NK-92 treated with Interleukin-12 subunit alpha and Interleukin-12 subunit beta, amount 100 ng/mL, for 24 hours (cell line): Measurements from ENCODE around the gene CUL3.
A peak's percentile ranks its signal among the peaks of the same experiment; 100 is the strongest.
"Not testable (repeated sequence)": the region's sequence is repeated elsewhere in the genome, so short reads cannot be mapped to it uniquely, and the experiment has no call there.

Experiments used
- DNase-seq: peaks from one replicate; lab custom pipeline; 2025; lab: John Stamatoyannopoulos, UW

CUL3 gene

DNA sequence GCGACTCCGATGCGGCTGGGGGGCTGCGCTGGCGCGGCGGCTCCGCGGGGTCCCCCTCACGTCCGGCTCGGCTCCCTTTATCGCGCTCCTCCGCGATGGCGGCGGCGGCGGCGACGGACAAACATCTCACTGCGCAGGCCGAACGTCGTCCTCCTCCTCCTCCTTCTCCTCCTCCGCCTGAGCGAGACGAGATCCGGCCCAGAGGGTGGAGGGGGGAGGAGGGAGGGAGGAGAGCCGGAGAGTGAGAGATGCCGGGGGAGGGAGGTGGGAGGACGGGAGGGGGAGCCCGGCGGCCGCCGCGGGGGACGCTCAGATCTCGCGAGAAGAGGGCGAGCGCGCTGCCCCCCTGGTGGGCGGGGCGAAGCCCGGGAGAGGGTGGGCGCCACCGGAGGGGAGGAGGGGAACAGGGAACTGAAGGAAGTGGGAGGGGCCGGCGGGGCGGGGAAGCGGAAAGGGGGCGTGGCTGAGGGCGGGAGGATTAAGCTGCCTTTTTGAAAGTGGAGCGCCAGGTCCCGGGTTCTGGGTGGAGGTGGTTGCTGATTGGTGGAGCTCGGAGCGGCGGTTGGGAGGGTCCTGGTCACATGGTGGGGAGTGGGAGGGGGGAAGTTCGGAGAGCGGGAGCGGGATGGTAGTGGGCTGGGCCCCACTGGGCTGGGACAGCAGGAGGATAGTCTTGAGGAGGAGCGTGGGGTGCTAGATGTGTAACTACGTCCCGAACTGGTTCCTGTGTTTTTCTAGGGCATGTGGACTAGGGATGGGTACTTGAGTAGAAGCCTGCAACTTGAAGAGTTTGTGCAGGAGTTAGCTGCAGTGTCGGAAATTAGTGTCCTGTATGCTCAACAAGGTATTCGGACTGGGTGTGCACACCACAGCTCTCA, at the start of gene CUL3:
Gene CUL3 (minus strand): TSS at position 153 of the 878 bp plus-strand sequence. CDS start 354 bp downstream, outside the sequence.
- peak; percentile 99 for DNase-seq

DNA sequence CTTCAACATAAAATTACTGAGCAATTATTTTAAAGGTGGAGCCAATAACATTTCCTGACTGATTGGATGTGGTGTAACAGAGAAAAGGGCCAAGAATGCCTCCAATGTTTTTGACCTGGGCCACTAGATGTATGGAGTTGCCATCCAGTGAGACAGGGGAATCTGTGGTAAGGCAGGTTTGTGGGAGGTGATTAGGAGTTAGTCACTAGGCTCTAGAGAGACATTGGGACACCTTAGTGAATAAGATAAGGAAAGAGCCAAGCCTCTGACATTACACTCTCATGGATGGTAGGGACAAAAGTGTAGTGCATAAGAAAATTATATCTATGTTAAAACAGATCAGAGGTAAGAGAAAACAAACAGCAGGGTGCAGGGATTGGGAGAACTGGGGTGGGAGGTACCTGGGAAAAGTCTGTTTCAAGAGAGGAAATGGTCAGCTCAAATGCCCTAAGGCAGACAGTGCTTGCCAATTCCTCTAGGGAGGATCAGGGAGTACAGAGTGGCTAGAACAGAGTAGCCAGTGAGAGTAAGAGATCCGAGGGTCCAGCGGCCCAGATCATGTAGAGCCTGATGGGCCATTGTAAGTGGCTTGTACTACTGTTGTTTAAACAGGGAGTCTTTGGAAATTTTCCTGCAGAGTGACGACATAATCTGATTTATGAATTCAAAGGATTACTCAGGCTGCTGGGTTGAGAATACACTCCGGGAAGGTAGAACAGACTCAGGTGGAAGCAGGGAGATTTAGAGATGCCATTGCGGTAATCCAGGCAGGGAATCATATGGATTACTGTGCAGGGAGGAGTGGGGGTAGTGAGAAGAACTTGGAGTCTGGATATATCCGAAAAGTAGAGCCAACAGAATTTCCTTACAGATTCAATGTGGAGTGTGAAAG, 45.7 kb upstream of the CUL3 start:
- no peak for DNase-seq

DNA sequence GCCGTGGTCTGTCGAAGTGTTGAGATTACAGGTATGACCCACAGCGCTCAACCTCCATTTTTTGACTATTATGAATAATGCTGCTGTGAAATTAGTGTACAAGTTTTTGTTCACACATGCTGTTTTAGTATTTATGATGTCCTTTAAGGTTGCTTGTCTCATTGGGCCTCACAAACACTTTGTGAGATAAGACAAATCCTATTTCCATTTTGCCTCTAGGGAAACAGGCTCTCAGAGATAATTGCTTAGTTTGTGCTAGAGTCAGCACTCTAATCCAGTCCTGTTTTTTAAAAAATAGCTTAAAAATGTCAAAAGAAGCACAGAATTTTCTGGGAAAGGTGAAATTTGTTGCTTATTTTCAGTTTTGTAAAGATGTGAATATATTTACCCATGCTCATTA, 43.3 kb upstream of the CUL3 start:
- DNase-seq, result no peak

DNA sequence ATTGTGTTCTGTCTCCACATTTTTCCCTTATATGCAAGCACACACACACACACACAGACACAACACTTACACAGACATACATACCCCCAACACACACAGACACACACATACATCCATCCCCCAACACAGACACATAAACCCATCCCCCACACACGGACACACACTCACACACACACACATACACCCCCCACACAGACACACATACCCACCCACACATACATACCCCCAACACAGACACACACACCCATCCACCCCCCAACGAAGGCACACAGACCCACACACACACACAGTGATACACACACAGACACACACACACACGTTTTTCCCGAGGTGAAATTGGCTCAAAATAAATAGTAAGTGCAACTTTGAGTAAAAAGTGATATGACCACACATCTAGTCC, 41.6 kb upstream of the CUL3 start:
- no peak for DNase-seq

DNA sequence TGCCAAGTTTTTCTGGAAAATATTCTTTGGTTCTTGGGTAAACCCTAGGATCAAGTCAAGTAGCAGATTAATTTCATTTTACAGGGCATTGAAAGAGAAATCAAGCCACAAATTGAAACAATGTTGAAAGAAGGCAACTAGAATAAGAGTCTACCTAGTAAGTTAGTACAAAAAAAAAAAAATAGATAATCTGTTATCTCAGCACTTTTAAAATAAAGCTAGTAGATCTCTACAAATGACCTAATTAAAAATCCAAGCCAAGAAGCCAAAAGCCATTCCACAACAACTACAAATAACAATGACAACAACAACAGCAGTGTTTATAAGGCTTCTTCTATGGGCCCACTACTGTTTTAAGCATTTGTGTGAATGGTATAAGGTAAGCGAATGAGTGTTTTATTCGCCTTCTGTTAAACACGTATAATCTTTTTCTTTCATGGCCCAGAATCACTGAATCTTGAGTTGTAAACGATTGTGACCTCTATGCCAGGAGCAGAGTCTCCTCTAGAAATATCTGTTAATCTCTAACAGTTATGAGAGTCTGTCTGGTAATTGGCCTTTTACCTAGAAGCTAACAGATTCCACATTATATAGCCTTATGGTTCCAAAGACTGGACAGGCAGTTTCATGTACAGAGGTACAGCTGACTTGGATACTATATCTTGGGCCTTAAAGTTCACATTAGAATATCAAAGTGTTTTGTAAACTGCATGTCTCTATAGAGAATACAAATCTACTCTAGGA, 28.6 kb upstream of the CUL3 start:
- DNase-seq, result no peak

DNA sequence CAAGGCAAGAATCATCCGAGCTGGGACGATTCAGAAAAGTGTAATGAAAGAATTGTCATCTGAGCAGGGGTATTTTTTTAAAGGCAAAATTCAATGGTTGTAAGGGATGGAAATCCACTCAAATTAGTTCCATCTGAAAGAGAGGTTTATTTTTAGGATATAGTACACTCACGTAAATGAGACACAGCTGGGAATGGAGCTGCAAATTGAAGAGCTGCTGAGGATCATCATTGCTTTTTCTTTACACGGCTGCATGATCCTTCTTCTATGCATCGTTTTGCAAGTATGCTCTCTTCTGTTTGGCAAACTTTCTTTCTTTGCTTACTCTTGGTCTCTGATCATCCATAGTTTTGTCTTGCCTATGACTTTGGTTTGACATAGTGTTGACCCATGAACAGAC, 27.4 kb upstream of the CUL3 start:
- DNase-seq, result no peak

DNA sequence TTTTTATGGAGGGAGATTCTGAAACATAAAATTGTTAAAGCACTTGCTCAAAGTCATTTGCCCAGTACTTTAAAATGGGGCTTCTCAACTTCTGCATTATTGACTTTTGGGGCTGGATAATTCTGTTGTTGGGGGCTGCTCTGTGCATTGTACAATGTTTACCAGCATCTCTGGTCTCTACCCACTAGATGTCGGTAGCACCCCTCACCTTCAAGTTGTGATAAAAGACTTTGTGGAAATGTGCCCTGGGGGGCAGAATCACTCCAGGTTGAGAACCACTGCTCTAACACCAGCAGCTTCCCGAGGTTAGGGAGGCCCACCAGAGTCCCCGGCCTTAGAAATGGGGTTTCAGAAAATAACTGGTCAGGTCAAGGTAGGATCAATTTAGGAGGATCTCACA, 26.8 kb upstream of the CUL3 start:
- no peak for DNase-seq

DNA sequence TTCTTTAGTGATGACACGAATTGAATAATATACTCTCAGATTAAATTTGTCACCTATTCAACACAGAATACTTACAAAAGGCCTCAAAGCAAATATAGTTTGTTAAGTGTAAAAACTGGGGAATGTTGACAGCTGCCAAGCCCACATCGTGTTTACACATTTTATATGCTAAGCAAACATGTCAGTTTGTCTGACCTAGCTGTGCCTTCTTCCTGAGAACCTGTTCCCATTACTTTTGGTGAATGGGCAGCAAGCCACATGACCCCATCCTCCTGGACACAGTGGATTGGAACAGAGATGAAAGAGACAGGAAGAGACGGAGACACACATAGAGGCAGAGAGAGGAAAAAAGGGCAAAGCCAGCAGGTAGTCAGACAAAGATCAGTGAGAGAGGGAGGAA, 22.9 kb upstream of the CUL3 start:
- no peak for DNase-seq

DNA sequence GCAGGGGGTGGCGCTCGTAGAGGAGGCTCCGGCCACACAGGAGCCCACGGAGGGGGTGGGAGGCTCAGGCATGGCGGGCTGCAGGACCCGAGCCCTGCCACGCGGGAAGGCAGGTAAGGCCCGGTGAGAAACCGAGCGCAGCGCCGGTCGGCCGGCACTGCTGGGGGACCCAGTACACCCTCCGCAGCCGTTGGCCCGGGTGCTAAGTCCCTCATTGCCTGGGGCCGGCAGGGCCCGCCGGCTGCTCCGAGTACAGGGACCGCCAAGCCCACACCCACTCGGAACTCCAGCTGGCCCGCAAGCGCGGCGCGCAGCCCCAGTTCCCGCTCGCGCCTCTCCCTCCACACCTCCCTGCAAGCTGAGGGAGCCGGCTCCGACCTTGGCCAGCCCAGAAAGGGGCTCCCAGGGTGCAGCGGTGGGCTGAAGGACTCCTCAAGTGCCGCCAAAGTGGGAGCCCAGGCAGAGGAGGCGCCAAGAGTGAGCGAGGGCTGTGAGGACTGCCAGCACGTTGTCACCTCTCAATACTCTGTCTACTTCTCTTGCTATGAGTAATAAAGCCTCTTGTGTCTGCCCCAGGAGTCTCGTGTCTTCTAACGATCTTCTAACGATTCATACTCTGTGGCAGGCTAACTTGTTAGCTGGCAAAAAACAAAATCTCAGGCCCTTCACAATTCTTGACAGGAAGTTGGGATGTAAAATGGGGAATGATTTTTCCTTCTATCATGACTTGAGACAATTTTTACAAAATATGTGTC, 18.8 kb upstream of the CUL3 start:
- not testable (repeated sequence) for DNase-seq

DNA sequence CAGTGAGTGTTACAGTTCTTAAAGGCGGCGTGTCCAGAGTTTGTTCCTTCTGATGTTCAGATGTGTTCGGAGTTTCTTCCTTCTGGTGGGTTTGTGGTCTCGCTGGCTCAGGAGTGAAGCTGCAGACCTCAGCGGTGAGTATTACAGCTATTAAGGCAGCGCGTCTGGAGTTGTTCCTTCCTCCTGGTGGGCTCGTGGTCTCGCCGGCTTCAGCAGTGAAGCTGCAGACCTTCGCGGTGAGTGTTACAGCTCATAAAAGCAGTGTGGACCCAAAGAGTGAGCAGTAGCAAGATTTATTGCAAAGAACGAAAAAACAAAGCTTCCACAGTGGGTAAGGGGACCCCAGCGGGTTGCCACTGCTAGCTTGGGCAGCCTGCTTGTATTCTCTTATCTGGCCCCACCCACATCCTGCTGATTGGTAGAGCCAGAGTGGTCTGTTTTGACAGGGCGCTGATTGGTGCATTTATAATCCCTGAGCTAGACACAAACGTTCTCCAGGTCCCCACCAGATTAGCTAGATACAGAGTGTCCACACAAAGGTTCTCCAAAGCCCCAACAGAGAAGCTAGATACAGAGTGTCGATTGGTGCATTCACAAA, 17.7 kb upstream of the CUL3 start:
- not testable (repeated sequence) for DNase-seq

DNA sequence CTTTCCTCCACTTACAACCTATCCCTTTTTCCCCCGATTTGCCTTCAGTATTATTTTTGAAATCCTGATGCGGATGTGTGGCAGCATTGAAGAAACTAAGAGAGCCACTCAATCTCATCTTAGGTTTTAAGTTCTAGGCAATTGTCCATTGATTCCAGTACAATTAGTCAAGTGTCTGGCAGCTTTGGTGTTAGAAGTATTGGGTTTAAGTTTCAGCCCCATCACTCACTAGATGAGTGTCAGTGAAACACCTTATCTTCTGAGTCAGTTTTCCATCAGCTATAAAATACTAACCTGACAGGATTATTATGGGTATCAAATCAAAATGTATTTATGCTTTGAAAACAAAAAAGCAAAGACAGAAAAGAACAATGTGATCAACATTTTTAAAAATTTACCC, 16.8 kb upstream of the CUL3 start:
- no peak for DNase-seq

DNA sequence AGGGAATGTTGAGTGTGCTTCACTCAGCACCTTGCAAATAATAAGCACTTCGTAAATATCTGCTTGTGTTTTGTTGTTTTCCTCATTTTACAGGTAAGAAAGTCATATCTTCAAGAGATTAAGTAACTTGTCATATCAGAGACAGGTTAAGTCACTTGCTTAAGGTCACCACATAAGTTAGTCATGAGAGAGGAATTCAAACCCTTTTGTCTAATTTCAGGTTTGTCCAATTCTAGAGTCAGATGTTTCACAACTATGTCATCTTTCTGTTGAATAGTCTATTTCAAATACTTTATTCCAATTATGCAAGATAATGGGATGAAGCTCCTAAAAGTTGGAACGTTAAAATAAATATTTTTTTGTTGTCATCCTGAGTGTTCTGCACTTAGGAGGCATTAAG, 13.5 kb upstream of the CUL3 start:
- no peak for DNase-seq

DNA sequence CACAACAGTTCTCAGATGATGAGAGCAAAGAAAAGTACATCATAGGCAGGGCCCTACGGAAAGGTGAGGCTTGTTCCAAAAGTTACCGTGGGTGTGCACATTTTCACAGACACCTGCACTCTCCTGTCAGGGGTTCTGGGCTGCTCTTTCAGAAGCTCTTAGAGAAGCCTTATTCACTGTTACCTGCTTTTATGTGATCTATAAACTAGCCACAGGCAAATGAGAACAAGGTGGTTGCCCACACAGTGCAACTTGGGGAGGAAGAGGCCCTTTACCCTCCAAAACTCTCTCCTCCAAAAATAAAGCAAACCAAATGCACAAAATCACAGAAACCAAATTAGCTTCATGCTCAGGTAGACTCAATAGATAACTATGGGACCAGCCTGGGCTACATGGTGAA, 11.1 kb upstream of the CUL3 start:
- no peak for DNase-seq

DNA sequence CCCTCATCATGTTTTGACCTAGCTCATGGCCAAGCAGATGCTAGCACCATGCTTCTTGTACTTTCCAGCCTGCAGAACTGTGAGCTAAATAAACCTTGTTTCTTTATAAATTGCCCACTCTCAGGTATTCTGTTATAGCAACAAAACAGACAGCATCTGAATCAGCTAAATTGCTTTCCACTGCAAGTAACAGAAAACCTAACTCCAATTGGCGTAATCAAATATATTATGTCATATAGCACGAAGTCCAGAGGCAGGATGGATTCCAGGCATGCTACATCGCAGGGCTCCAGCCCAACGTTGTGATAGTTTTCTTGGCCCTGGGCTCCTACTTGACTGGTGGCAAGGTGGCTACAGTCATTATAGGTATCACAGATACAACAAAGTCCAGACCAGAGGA, 10.4 kb upstream of the CUL3 start:
- DNase-seq, result no peak

DNA sequence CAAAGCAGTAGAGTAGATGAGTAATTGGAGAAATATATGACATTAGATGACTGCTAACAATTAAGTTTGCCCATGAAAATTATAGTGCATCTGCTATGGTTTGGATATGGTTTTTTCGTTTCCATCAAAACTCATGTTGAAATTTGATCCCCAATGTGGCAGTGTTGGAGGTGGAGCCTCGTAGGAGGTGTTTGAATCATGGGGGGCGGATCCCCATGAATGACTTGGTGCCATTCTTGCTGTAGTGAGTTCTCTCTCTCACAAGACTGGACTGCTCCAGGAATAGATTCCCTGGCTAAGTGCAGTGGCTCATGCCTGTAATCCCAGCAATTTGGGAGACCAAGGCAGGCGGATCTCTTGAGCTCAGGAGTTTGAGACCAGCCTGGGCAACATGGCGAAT, 9.7 kb upstream of the CUL3 start:
- no peak for DNase-seq

DNA sequence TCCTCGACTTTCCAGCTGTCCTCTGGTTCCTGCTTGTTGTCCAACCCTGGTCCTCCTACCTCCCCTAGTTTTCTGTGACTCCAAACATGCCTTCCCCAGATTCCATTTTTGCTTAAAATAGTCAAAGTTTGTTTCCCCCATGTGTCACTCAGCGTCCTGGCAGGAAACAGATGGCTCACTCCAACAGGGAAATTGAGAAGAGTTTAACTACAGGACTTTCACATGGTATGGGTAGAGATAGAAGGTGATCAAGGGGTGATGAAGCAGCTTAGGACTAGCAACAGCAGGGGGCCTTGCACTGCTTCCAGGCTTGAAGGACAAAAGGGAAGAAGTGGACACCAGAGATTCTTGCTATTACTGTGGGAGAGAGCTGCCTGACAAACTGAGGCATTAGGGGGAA, 6.1 kb upstream of the CUL3 start:
- DNase-seq, result no peak

DNA sequence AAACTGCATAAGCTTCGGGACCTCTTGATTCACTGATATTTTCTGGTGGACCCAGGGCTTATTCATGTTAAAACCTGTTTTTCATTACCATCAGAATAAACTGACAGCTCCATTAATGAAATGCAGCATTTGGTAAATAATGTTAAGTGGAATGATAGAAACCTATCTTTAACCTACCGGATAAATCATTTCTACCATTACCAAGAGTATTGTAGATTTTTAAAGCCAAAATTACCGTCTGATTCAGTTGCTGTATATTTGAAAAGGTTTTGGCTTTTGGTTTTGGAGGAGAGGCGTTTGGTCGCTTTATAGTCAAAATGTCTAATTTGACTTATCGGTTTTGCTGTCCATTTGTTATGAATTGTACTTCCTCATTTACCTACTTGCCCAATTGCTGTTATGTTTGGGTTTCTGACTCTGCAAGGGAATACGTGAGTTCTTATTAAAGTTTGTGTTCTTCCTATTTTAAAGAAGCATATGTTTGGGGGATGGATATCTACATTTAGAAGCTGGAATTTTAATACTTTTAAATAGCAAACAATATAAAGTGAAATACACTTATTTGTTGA, 1.0 kb upstream of the CUL3 start:
- no peak for DNase-seq

DNA sequence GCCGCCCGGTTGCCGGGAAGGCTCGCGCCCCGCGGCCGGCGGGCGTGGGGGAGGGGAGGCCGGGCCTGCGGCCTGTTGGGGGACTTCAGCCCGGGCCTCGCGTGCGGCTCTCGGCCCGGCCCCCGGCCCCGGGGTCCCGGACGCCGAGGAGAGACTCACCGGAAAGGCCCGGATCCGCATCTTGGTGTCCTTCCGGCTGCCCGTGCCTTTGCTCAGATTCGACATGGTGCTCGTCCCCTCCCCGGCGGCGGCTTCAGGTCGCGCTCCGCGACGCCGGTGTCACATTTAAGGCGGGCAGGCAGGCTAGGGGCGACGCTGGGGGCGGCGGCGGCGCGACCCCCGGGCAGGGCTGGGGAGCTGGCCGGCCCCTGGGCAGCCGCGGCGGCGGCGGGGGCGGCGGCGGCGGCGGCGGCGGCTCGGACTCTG, 365 bp downstream of the CUL3 start:
- peak; percentile 41 for DNase-seq

DNA sequence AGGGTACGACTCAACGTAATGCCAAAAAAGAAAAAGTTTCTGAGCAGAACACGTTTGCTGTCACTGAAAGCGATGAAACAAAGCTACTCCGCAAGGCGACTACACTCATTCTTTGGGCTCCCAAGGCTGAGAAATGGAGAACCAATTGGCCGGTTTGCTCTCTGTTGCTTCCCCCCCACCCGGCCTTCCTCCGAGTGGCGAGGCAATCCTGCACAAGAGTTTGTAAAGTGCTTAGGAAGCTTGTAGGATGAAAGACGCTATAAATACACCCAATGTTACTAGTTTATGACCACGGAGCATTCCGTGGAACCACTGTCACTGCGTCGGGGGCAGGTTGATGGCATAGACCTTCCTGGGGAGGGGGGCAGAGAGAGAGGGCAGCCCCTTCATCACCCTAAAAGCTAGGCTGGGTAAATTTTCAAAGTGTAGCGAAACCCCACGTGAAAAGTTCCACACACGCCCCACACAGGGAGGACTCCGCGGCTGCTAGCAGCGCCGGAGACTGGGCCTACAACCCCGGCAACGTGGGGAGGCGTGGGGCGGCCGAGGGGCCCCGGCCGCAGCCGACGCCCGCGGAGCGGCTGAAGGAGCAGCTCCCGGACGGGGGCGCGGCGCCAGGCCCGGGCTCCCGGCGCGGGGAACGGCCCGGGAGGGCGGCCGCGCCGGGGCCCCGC, 915 bp downstream of the CUL3 start:
- peak; percentile 7 for DNase-seq

DNA sequence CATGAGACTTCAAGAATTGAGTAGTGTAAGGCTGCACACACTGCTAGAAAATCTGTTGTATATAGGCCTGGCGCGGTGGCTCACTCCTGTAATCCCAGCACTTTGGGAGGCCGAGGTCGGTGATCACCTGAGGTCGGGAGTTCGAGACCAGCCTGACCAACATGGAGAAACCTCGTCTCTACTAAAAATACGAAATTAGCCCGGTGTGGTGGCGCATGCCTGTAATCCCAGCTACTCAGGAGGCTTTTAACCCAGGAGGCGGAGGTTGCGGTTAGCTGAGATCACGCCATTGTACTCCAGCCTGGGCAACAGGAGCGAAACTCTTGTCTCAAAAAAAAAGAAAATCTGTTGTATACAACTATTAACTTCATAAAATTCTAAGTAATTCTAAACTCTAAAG, 2.1 kb downstream of the CUL3 start:
- not testable (repeated sequence) for DNase-seq
